GM12873 (cell line): ENCODE measurements around the gene C14orf132.

ENCODE experiments used
- TF ChIP-seq, protein P1 (sequence below): IDR thresholded peaks from 2 replicates; pipeline ENCODE4 v1.5.1; 2012; ENCODE audit warnings: low read depth, mild to moderate bottlenecking, moderate library complexity, low read length, control low read depth; ENCODE audit not compliant: insufficient read depth; ENCODE audit errors: missing control alignments

Gene C14orf132

DNA sequence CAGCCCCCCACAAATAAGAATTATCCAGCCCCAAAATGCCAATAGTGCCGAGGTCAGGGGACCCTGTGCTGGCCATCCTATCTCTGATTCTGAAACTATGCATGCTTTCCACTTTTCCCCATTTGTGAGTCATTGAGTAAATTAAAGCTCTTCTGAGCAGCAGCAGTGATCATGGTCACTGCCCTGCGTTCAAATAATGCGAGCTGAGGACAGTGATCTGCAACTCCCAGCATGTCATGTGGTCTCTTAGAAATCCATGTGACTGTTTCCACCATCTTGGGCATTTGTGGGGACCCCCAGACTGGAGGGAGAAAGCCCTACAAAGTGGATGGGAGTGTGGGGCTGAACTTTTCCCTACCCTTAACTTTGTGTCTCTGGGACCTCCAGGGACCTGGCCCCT lies 53.8 kb downstream of the C14orf132 start:
- TF ChIP-seq, protein P1, sequence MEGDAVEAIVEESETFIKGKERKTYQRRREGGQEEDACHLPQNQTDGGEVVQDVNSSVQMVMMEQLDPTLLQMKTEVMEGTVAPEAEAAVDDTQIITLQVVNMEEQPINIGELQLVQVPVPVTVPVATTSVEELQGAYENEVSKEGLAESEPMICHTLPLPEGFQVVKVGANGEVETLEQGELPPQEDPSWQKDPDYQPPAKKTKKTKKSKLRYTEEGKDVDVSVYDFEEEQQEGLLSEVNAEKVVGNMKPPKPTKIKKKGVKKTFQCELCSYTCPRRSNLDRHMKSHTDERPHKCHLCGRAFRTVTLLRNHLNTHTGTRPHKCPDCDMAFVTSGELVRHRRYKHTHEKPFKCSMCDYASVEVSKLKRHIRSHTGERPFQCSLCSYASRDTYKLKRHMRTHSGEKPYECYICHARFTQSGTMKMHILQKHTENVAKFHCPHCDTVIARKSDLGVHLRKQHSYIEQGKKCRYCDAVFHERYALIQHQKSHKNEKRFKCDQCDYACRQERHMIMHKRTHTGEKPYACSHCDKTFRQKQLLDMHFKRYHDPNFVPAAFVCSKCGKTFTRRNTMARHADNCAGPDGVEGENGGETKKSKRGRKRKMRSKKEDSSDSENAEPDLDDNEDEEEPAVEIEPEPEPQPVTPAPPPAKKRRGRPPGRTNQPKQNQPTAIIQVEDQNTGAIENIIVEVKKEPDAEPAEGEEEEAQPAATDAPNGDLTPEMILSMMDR, result no peak

DNA sequence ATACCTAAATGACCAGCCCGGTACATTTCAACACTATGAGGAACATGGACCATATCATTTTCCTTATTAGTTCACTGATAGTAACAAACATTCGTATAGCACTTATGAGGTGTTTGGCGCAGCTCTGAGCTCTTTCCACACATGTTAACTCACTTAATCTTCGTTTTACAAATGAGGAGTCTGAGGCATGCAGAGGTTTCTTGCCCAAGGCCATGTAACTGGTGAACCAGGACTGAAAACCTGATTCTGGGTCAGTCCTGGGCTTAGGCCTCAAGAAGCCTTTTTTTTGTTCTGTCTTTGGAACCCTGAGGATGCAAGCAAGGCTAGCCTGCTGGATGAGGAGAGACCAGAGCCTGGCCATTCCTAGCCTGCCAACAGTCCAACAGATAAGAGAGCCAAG lies 55.0 kb downstream of the C14orf132 start:
- TF ChIP-seq, protein P1, result no peak

DNA sequence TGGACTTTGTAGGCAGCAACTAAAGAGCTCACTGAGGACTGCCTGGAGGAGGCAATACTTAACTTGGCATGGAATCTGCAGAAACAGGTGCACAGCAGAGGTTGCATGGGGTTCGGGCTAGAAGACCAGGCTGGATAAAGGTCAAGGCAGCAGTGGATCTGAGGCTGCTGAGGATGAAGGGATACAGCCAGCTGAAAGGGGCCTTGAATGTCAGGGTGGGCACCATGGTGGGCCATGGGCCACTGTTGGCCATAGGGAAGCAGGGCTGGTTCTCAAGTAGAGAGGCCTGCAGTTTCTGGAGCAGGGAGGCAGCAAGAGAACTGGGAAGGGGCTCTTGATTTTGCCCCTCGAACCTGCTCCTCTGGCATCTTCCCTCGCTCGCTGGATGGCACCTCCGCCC lies 55.5 kb downstream of the C14orf132 start:
- TF ChIP-seq, protein P1, result no peak

- TF ChIP-seq, protein P1, result no peak
Measured at GRCh38 chr14:96095058-96095457, 55.9 kb downstream of the C14orf132 start.

DNA sequence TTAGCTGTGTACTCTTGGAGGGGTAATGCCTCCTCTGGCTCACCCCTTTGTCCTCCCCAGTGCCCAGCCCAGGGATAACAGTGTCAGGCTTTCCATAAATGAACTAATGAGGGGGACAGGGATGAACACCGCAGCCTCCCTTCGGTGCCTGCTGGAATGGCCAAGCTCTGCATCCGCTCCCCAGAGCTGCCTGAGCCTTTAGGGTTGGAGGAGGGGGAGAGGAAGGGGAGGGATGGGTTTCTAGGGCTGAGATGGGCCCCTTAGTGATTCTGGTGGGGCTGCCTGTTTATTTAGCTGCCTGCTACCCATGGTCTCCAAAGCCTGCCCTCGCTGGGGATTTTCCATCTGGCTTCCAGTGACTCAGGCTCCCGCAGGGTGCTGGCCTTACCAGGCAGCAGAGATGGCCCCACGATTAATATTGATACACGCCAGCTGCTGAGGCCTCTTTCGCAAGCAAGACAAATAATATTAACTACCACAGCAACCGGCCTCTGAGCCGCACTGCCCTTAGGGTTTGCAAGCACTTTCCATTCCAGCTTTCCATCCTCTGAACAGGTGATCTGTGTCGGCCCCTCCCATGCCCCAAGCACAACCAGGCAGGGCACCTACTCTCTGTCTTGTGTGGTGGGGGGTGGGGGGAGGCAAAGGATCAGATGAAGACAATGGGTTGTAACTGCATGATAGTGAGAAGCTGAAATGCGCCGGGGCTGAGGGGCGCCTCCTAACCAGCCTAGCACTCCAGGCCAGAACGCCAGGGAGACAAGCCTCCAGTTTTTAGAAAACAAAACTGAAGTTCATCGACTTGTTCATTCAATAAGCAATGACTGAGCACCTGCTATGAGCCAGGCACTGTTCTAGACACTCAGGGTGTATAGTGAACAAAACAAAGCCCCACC lies 56.7 kb downstream of the C14orf132 start:
- TF ChIP-seq, protein P1, result no peak

DNA sequence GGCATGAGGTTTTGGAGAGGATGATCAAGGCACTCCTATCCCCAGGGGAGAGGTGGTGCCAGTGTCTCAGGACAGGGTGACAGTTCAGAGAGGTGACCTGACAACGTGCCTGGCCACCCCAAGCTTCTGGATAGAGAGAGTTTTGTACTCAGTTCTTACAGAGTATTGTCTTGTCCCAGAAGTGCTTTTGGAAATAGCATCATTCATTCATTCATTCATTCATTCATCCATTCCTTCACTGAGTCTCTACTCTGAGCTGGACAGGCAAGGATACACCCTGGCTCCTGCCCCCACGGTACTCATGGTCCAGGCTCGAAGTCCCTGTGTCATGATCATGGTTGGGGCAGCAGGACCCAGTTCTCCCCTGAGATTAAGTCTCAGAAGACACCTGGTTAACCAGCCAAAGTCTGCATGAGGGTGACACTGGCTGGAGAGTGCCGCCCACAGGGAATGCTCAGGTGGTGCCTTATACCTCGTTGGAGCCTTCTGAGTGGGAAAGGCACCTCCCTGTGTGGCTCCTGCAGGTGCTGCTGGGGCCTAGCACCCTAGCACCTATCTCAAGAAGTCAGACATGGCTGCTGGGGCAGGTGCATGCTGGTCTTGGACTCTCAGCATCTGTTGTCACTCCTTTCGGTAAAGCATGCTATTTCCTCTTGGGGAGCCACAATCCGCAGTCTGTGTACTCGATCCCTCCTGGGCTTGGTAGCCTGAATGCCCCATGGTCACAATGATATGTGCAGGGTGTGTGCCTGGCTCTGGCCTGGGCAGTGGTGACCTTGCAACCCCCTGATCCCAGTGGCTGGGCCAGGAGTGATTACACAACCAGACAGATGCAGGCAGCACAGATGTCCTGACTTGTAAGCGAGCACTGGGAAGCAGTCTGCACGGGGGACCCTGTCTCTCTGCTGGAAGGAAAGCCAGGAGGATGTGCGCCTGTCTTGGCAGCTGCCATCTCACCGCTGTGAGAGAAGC lies 57.8 kb downstream of the C14orf132 start:
- TF ChIP-seq, protein P1, result no peak

- TF ChIP-seq, protein P1, result no peak
Measured at GRCh38 chr14:96097752-96098151, 58.6 kb downstream of the C14orf132 start.
